ENCODE measurements around the gene GALNT17.

GALNT17 gene

DNA sequence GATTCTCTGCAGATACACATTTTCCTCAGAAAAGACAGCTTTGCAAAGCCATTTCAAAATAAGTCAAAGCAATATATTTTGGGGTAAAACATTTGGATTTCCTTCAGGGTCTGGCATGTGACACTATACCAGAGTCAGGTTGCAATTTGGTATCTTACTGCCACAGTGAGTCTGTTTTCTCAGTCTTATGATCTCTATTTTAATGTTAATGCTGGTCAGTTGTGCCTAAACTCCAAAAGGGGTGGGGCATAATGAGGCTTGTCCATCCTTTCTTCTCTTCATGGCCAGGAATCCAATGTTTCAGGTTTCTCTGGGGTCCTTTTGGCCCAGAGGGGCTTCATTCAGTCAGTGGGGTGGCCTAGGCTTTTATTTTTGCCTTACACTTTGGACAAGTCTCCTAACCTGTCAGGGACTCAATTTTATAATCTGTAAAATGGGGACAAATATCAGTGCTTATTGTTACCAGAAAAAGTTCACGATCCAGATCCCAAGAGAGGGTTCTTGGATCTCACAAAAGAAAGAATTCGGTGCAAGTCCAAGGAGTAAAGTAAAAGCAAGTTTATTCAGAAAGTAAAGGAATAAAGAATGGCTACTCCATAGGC, 341.5 kb downstream of the GALNT17 start:
- no peak overlapping the region for H3K27ac ChIP-seq (ENCODE audit: low read depth, low read length)
- no peaks in the 10 kb centered on the region for H3K4me1 ChIP-seq (ENCODE audit: control insufficient read depth, insufficient read depth, low read length)
- no peak overlapping the region for H3K9ac ChIP-seq (ENCODE audit: low read length)
- no peak overlapping the region for H3K4me3 ChIP-seq (ENCODE audit: low read length)
- no peaks in the 10 kb centered on the region for H3K36me3 ChIP-seq (ENCODE audit: control insufficient read depth, insufficient read depth, low read length)
- H3K27me3 ChIP-seq (ENCODE audit: control insufficient read depth, insufficient read depth, low read length), result no peaks in the 10 kb centered on the region

DNA sequence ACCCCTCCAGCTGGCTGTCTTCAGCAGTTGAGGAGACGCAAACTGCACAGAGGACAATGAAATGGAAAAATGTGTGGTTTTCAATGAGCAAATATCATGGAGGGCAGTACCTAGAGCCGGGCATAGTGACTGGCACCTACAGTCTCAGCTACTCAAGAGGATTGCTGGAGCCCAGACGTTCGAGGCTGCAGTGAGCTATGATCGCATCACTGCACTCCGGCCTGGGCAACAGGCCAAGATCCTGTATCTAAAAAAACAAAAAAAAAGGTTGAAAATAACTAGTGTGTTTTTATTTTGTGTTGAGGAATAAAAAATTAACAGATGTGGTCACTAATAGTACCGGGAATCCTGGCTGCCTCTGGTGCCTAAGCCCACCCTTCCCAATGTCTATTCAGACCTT, 345.5 kb downstream of the GALNT17 start:
- H3K27ac ChIP-seq (ENCODE audit: low read depth, low read length), result no peak overlapping the region
- H3K4me1 ChIP-seq (ENCODE audit: control insufficient read depth, insufficient read depth, low read length), result no peaks in the 10 kb centered on the region
- H3K27me3 ChIP-seq (ENCODE audit: control insufficient read depth, insufficient read depth, low read length), result no peaks in the 10 kb centered on the region

GRCh38 chr7:71479231-71479630, 347.3 kb downstream of the GALNT17 start:
- Histone ChIP-seq H3K4me1 (ENCODE audit: control insufficient read depth, insufficient read depth, low read length) (no peaks in the 10 kb centered on the region), H3K36me3 (ENCODE audit: control insufficient read depth, insufficient read depth, low read length) (no peaks in the 10 kb centered on the region), H3K27ac (ENCODE audit: low read depth, low read length) (no peak overlapping the region), H3K9ac (ENCODE audit: low read length) (no peak overlapping the region), H3K27me3 (ENCODE audit: control insufficient read depth, insufficient read depth, low read length) (no peaks in the 10 kb centered on the region), H3K4me3 (ENCODE audit: low read length) (no peak overlapping the region)

More for the DNA sequence above, 345.5 kb downstream of the GALNT17 start:
- no peak overlapping the region for H3K4me3 ChIP-seq (ENCODE audit: low read length)
- H3K36me3 ChIP-seq (ENCODE audit: control insufficient read depth, insufficient read depth, low read length), result no peaks in the 10 kb centered on the region
- H3K9ac ChIP-seq (ENCODE audit: low read length), result no peak overlapping the region

DNA sequence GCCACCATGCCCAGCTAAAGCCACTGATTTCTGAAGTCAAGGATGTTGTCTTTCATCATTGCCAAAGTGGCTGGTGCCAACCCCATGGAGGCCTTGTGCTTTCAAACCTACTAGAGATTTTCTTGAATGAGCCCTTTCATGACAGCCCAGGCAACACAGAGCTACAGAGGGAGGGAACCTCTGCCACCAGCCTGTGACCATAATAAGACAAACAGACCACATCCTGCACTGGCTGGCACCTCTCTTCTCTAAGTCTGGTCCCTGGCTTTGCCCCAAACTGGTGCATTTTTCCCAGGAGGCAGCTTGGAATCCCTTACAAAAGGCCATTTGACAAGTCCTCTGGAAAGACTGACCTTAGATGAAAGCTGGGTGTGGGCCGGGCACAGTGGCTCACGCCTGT, 348.8 kb downstream of the GALNT17 start:
- no peaks in the 10 kb centered on the region for H3K4me1 ChIP-seq (ENCODE audit: control insufficient read depth, insufficient read depth, low read length)
- no peaks in the 10 kb centered on the region for H3K27me3 ChIP-seq (ENCODE audit: control insufficient read depth, insufficient read depth, low read length)
- H3K27ac ChIP-seq (ENCODE audit: low read depth, low read length), result no peak overlapping the region
- H3K9ac ChIP-seq (ENCODE audit: low read length), result no peak overlapping the region
- no peak overlapping the region for H3K4me3 ChIP-seq (ENCODE audit: low read length)
- H3K36me3 ChIP-seq (ENCODE audit: control insufficient read depth, insufficient read depth, low read length), result no peaks in the 10 kb centered on the region

DNA sequence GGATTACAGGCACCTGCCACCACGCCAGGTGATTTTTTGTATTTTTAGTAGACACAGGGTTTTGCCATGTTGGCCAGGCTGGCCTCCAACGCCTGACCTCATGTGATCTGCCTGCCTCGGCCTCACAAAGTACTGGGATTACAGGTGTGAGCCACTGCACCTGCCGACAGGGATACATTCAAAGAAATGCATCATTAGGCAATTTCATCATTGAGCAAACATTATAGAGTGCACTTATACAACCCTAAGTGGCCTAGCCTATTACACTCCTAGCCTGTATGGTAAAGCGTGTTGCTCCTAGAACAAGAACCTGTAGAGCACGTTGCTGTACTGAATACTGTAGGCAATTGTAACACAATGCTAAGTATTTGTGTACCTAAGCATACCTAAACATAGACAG, 350.3 kb downstream of the GALNT17 start:
- H3K27ac ChIP-seq (ENCODE audit: low read depth, low read length), result no peak overlapping the region
- no peaks in the 10 kb centered on the region for H3K4me1 ChIP-seq (ENCODE audit: control insufficient read depth, insufficient read depth, low read length)
- no peaks in the 10 kb centered on the region for H3K27me3 ChIP-seq (ENCODE audit: control insufficient read depth, insufficient read depth, low read length)
- no peaks in the 10 kb centered on the region for H3K36me3 ChIP-seq (ENCODE audit: control insufficient read depth, insufficient read depth, low read length)
- no peak overlapping the region for H3K9ac ChIP-seq (ENCODE audit: low read length)
- H3K4me3 ChIP-seq (ENCODE audit: low read length), result no peak overlapping the region

- no peak overlapping the region for H3K4me3 ChIP-seq (ENCODE audit: low read length)
- no peaks in the 10 kb centered on the region for H3K36me3 ChIP-seq (ENCODE audit: control insufficient read depth, insufficient read depth, low read length)
Measured at GRCh38 chr7:71484380-71484779, 352.4 kb downstream of the GALNT17 start.

DNA sequence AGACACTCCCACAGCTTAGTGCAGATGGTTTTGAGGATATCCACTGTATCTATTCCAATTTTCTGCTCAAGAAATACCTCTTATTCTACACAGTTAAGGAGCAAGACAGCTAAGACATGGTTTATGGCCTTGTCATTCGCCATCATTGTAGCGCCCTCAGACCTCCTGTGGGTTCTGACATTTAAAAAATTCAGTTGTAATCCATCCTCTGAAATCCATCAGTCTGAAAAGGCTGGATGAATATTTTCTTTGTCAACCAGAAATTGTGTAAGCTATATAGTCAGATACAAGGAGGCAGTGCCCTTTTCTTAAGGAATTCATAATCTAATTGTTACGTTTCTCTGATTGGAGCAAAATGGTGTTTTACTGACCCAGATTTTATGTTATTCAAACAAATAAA, 353.6 kb downstream of the GALNT17 start:
- H3K4me1 ChIP-seq (ENCODE audit: control insufficient read depth, insufficient read depth, low read length), result no peaks in the 10 kb centered on the region
- no peaks in the 10 kb centered on the region for H3K36me3 ChIP-seq (ENCODE audit: control insufficient read depth, insufficient read depth, low read length)
- H3K27me3 ChIP-seq (ENCODE audit: control insufficient read depth, insufficient read depth, low read length), result no peaks in the 10 kb centered on the region
- H3K27ac ChIP-seq (ENCODE audit: low read depth, low read length), result no peak overlapping the region
- H3K9ac ChIP-seq (ENCODE audit: low read length), result no peak overlapping the region
- H3K4me3 ChIP-seq (ENCODE audit: low read length), result no peak overlapping the region

More at GRCh38 chr7:71484380-71484779, 352.4 kb downstream of the GALNT17 start:
- Histone ChIP-seq H3K27ac (ENCODE audit: low read depth, low read length) (no peak overlapping the region), H3K27me3 (ENCODE audit: control insufficient read depth, insufficient read depth, low read length) (no peaks in the 10 kb centered on the region), H3K4me1 (ENCODE audit: control insufficient read depth, insufficient read depth, low read length) (no peaks in the 10 kb centered on the region), H3K9ac (ENCODE audit: low read length) (no peak overlapping the region)

GRCh38 chr7:71486414-71486813, 354.5 kb downstream of the GALNT17 start:
- peaks cover 1% of the 10 kb centered on the region for H3K4me1 ChIP-seq (ENCODE audit: control insufficient read depth, insufficient read depth, low read length)
- H3K36me3 ChIP-seq (ENCODE audit: control insufficient read depth, insufficient read depth, low read length), result no peaks in the 10 kb centered on the region
- no peaks in the 10 kb centered on the region for H3K27me3 ChIP-seq (ENCODE audit: control insufficient read depth, insufficient read depth, low read length)
- no peak overlapping the region for H3K27ac ChIP-seq (ENCODE audit: low read depth, low read length)
- no peak overlapping the region for H3K9ac ChIP-seq (ENCODE audit: low read length)
- H3K4me3 ChIP-seq (ENCODE audit: low read length), result no peak overlapping the region

GRCh38 chr7:71486856-71487628, 355.1 kb downstream of the GALNT17 start:
- no peak overlapping the region for H3K27ac ChIP-seq (ENCODE audit: low read depth, low read length)

DNA sequence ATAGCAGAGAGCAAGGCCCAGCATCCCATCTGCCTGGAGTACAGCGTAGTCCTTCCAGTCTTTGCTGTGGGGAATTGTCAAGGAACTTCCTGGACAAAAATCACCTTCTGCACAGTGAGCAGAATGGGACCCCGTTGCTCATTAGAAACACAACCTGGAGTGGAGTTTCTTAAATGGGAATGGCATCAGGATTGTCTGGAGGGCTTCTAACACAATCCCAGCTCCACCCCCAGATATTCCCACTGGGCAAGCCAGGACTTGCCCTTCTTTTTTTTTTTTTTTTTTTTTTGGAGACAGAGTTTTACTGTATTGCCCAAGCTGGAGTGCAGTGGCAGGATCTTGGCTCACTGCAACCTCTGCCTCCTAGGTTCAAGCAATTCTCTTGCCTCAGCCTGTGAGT, 356.4 kb downstream of the GALNT17 start:
- H3K9ac ChIP-seq (ENCODE audit: low read length), result no peak overlapping the region
- H3K36me3 ChIP-seq (ENCODE audit: control insufficient read depth, insufficient read depth, low read length), result no peaks in the 10 kb centered on the region
- no peak overlapping the region for H3K4me3 ChIP-seq (ENCODE audit: low read length)
- H3K4me1 ChIP-seq (ENCODE audit: control insufficient read depth, insufficient read depth, low read length), result peaks cover 3% of the 10 kb centered on the region
- no peak overlapping the region for H3K27ac ChIP-seq (ENCODE audit: low read depth, low read length)
- no peaks in the 10 kb centered on the region for H3K27me3 ChIP-seq (ENCODE audit: control insufficient read depth, insufficient read depth, low read length)

More at GRCh38 chr7:71486856-71487628, 355.1 kb downstream of the GALNT17 start:
- Histone ChIP-seq H3K4me1 (ENCODE audit: control insufficient read depth, insufficient read depth, low read length) (peaks cover 3% of the 10 kb centered on the region), H3K36me3 (ENCODE audit: control insufficient read depth, insufficient read depth, low read length) (no peaks in the 10 kb centered on the region), H3K9ac (ENCODE audit: low read length) (no peak overlapping the region), H3K27me3 (ENCODE audit: control insufficient read depth, insufficient read depth, low read length) (no peaks in the 10 kb centered on the region), H3K4me3 (ENCODE audit: low read length) (no peak overlapping the region)

- no peak overlapping the region for H3K4me3 ChIP-seq (ENCODE audit: low read length)
Measured at GRCh38 chr7:71491336-71491735, 359.4 kb downstream of the GALNT17 start.

DNA sequence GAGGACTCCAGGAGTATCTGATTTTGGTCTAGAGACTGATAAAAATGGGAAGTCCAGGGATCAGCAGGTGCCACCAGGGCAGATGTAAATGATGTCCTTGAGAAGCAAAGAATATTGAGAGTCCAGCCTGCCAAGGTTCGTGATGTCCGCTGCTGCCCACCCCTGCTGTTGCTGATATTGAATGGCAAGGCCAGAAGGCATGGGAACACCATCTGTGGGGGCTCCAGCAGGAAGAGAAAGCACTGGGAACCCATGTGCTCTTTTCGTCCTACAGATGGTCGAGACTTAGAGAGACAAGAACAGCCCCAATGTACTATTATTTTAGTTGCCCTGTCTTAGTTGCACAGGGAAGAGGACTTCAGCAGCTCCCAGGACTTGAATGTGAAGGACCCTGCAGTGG, 363.9 kb downstream of the GALNT17 start:
- H3K4me3 ChIP-seq (ENCODE audit: low read length), result no peak overlapping the region
- H3K9ac ChIP-seq (ENCODE audit: low read length), result no peak overlapping the region
- no peak overlapping the region for H3K27ac ChIP-seq (ENCODE audit: low read depth, low read length)
- H3K36me3 ChIP-seq (ENCODE audit: control insufficient read depth, insufficient read depth, low read length), result no peaks in the 10 kb centered on the region
- no peaks in the 10 kb centered on the region for H3K27me3 ChIP-seq (ENCODE audit: control insufficient read depth, insufficient read depth, low read length)
- peaks cover 3% of the 10 kb centered on the region for H3K4me1 ChIP-seq (ENCODE audit: control insufficient read depth, insufficient read depth, low read length)

More at GRCh38 chr7:71491336-71491735, 359.4 kb downstream of the GALNT17 start:
- H3K27me3 ChIP-seq (ENCODE audit: control insufficient read depth, insufficient read depth, low read length), result no peaks in the 10 kb centered on the region
- no peak overlapping the region for H3K9ac ChIP-seq (ENCODE audit: low read length)
- H3K4me1 ChIP-seq (ENCODE audit: control insufficient read depth, insufficient read depth, low read length), result peaks cover 3% of the 10 kb centered on the region
- no peaks in the 10 kb centered on the region for H3K36me3 ChIP-seq (ENCODE audit: control insufficient read depth, insufficient read depth, low read length)
- no peak overlapping the region for H3K27ac ChIP-seq (ENCODE audit: low read depth, low read length)
